Endodermal cell (in vitro differentiated cells): Measurements from ENCODE around the gene LHX3. TPM values are rescaled to one million over a fixed set of nuclear protein-coding genes. Genes with fewer than 3 reads are reported as not detected.

ENCODE experiments used
- DNase-seq: peaks from one replicate; pipeline ENCODE4 v3.0.0-alpha.2; 2017
- H3K27ac ChIP-seq: 2 replicates; pipeline ENCODE4 v1.5.1; 2013; ENCODE audit warnings: mild to moderate bottlenecking, low read depth, low read length, moderate library complexity
- H3K27me3 ChIP-seq: 2 replicates; pipeline ENCODE4 v1.6.1; 2013; ENCODE audit warnings: mild to moderate bottlenecking, low read length, moderate library complexity; ENCODE audit not compliant: insufficient read depth, control insufficient read depth, poor library complexity, severe bottlenecking
- H3K36me3 ChIP-seq: 2 replicates; pipeline ENCODE4 v1.7.0; 2013; ENCODE audit warnings: mild to moderate bottlenecking, low read length, moderate library complexity; ENCODE audit not compliant: control insufficient read depth, insufficient read depth
- H3K4me1 ChIP-seq: one replicate; pipeline ENCODE4 v1.7.0; 2013; ENCODE audit warnings: low read length; ENCODE audit not compliant: control insufficient read depth, insufficient read depth
- H3K4me3 ChIP-seq: 2 replicates; pipeline ENCODE4 v1.5.1; 2013; ENCODE audit warnings: mild to moderate bottlenecking, low read length, moderate library complexity
- H3K9ac ChIP-seq: 2 replicates; pipeline ENCODE4 v1.6.1; 2013; ENCODE audit warnings: mild to moderate bottlenecking, low read length, moderate library complexity; ENCODE audit not compliant: poor library complexity, severe bottlenecking; ENCODE audit errors: extremely low read depth
- H3K9me3 ChIP-seq: 2 replicates; pipeline ENCODE4 v1.6.1; 2013; ENCODE audit warnings: mild to moderate bottlenecking, low read length, moderate library complexity; ENCODE audit not compliant: control insufficient read depth
- H3K27ac Mint-ChIP-seq: 2 replicates; pipeline ENCODE4 v1.8.0; 2020; ENCODE audit warnings: mixed read lengths
- H3K27me3 Mint-ChIP-seq: 2 replicates; pipeline ENCODE4 v1.8.0; 2021; ENCODE audit warnings: mild to moderate bottlenecking, mixed read lengths; ENCODE audit not compliant: insufficient read depth
- H3K36me3 Mint-ChIP-seq: 2 replicates; pipeline ENCODE4 v1.8.0; 2020; ENCODE audit warnings: low read depth, mixed read lengths
- H3K4me1 Mint-ChIP-seq: 2 replicates; pipeline ENCODE4 v1.8.0; 2020; ENCODE audit warnings: mixed read lengths
- H3K4me3 Mint-ChIP-seq: 2 replicates; pipeline ENCODE4 v1.8.0; 2020; ENCODE audit warnings: mild to moderate bottlenecking, moderate library complexity, mixed read lengths
- H3K9me3 Mint-ChIP-seq: 2 replicates; pipeline ENCODE4 v1.8.0; 2020; ENCODE audit warnings: mild to moderate bottlenecking, mixed read lengths
- CTCF ChIP-seq: fragments of 200-600 bp; sonication (generic); conservative IDR thresholded peaks from 2 replicates; pipeline ENCODE4 v1.5.0; 2021; ENCODE audit warnings: antibody characterized with exemption, mild to moderate bottlenecking
- WGBS, 2 experiments: methylation state at CpG; one replicate each; pipeline versions ENCODE4 v1.1.5 to v1.1.7; 2013; ENCODE audit warnings: missing lambda C conversion rate in 2 of 2, mixed read lengths in 1 of 2; ENCODE audit not compliant: insufficient coverage in 1 of 2, insufficient read length in 1 of 2; 5-methylcytosine and 5-hydroxymethylcytosine counted together
- total RNA-seq, 2 donors: library from RNA; stranded (reverse); fragmentation: NEBNext Ultra II Directional in 1 of 2; extraction: Animal tissue kit (Norgen Biotek cat#: 25700) in 1 of 2; gene quantifications; 2 replicates in 1 of 2; 3 replicates in 1 of 2; pipeline ENCODE4 v1.2.1, GENCODE V29; 2021

The LHX3 gene
- total RNA-seq, 2 donors from 2014 or later, result not detected

DNA sequence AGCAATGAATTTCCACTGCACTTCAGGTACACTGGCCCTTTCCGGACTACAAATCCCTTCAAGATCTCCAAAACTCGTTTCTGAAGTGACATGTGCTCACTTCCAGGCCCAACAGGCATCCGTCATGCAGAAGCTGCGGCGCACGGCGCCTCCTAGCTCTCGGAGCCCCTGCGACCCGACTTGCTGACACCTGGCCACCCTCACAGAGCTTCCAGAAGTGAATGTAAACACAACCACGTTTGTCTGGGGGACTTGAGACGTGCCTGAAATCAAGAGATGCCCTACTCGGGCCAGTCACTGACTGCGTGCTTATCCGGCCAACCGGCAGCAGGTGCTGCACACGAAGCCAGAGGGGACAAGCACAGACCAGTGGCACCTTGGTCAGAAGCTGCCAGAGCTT, 4.9 kb upstream of the LHX3 start:
- WGBS, 2 experiments, result 85 to 87% methylated on average over 13 to 17 of the region's 17 CpGs
- no peaks in the 10 kb centered on the region for H3K4me1 ChIP-seq
- peaks cover 17% of the 10 kb centered on the region for H3K36me3 ChIP-seq

GRCh38 chr9:136209232-136209631, 4.3 kb upstream of the LHX3 start:
- H3K36me3 ChIP-seq, result peaks cover 12% of the 10 kb centered on the region
- WGBS, 2 experiments, result 92 to 95% methylated on average over 14 to 17 of the region's 17 CpGs
- Mint-ChIP-seq H3K36me3 (peaks cover 24% of the 10 kb centered on the region), H3K27me3 (peaks cover 7% of the 10 kb centered on the region), H3K4me3 (no peak overlapping the region), H3K9me3 (peaks cover 3% of the 10 kb centered on the region), H3K4me1 (no peaks in the 10 kb centered on the region), H3K27ac (no peak overlapping the region)
- no peak overlapping the region for H3K4me3 ChIP-seq
- TF ChIP-seq CTCF, result no peak
- H3K27me3 ChIP-seq, result peaks cover 19% of the 10 kb centered on the region
- H3K9me3 ChIP-seq, result peaks cover 8% of the 10 kb centered on the region
- DNase-seq, result no peak
- no peak overlapping the region for H3K27ac ChIP-seq
- no peaks in the 10 kb centered on the region for H3K4me1 ChIP-seq
- no peak overlapping the region for H3K9ac ChIP-seq

More for the DNA sequence above, 4.9 kb upstream of the LHX3 start:
- peaks cover 10% of the 10 kb centered on the region for H3K9me3 ChIP-seq
- Mint-ChIP-seq H3K36me3 (peaks cover 29% of the 10 kb centered on the region), H3K27ac (no peak overlapping the region), H3K4me1 (no peaks in the 10 kb centered on the region), H3K4me3 (no peak overlapping the region), H3K9me3 (peaks cover 3% of the 10 kb centered on the region), H3K27me3 (peaks cover 1% of the 10 kb centered on the region)
- TF ChIP-seq CTCF, result no peak
- no peak for DNase-seq
- H3K27ac ChIP-seq, result no peak overlapping the region
- H3K9ac ChIP-seq, result no peak overlapping the region
- H3K4me3 ChIP-seq, result no peak overlapping the region
- peaks cover 13% of the 10 kb centered on the region for H3K27me3 ChIP-seq

DNA sequence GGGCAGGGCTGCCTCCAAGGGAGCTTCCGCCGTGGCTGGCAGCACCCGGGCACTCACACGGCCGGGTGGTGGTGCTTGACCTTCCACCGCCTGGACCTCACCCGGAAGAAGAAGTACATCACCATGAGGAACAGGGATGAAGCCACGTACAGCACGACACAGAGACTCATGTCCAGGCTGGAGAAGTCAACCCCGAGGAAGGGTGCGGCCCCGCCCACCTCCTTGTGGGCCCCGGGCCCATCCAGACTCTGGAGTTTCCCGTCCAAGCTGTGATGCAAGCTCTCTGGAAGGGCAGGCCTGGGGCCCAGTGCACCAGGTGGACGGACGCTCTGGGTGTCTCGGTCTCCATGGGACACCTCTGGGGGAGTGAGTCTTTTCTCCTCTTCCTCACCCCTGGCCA, 3.7 kb upstream of the LHX3 start:
- no peak for DNase-seq
- Mint-ChIP-seq H3K36me3 (peaks cover 18% of the 10 kb centered on the region), H3K9me3 (peaks cover 1% of the 10 kb centered on the region), H3K27ac (no peak overlapping the region), H3K27me3 (peaks cover 12% of the 10 kb centered on the region), H3K4me1 (no peaks in the 10 kb centered on the region), H3K4me3 (no peak overlapping the region)
- Histone ChIP-seq H3K4me3 (no peak overlapping the region), H3K9me3 (peaks cover 2% of the 10 kb centered on the region), H3K27me3 (peaks cover 25% of the 10 kb centered on the region), H3K9ac (no peak overlapping the region), H3K27ac (no peak overlapping the region), H3K4me1 (no peaks in the 10 kb centered on the region), H3K36me3 (peaks cover 6% of the 10 kb centered on the region)
- WGBS, 2 experiments, result 93 to 98% methylated on average over 16 to 17 of the region's 17 CpGs
- no peak for TF ChIP-seq CTCF
